ENCODE results near the gene PADI6.

Gene PADI6

DNA sequence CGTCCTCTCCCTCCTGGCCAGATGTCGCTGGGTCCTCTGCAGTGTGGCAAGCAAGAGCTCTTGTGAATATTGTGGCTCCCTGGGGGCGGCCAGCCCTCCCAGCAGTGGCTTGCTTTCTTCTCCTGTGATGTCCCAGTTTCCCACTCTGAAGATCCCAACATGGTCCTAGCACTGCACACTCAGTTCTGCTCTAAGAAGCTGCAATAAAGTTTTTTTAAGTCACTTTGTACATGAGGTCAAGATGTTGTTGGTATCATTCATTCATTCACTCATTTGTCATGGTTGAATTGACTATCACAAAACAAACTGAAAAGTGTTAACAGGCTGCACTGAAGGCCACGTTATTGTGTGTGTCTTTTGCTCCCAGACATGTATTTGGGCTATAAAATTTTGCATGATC lies 8.2 kb upstream of the PADI6 start:
- TF ChIP-seq, protein P1, sequence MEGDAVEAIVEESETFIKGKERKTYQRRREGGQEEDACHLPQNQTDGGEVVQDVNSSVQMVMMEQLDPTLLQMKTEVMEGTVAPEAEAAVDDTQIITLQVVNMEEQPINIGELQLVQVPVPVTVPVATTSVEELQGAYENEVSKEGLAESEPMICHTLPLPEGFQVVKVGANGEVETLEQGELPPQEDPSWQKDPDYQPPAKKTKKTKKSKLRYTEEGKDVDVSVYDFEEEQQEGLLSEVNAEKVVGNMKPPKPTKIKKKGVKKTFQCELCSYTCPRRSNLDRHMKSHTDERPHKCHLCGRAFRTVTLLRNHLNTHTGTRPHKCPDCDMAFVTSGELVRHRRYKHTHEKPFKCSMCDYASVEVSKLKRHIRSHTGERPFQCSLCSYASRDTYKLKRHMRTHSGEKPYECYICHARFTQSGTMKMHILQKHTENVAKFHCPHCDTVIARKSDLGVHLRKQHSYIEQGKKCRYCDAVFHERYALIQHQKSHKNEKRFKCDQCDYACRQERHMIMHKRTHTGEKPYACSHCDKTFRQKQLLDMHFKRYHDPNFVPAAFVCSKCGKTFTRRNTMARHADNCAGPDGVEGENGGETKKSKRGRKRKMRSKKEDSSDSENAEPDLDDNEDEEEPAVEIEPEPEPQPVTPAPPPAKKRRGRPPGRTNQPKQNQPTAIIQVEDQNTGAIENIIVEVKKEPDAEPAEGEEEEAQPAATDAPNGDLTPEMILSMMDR (IDR thresholded peaks at IDR 0.05; ENCODE audit: low read depth, low read length, missing control alignments): no peak
- no peak overlapping the region for H3K4me3 ChIP-seq (ENCODE audit: low read depth, low read length)
- DNase-seq (ENCODE audit: low read depth): no peak

GRCh38 chr1:17365293-17365692 lies 6.7 kb upstream of the PADI6 start:
- H3K4me3 ChIP-seq (ENCODE audit: low read depth, low read length): no peak overlapping the region
- TF ChIP-seq, protein P1 (IDR thresholded peaks at IDR 0.05; ENCODE audit: low read depth, low read length, missing control alignments): no peak
- no peak for DNase-seq (ENCODE audit: low read depth)

DNA sequence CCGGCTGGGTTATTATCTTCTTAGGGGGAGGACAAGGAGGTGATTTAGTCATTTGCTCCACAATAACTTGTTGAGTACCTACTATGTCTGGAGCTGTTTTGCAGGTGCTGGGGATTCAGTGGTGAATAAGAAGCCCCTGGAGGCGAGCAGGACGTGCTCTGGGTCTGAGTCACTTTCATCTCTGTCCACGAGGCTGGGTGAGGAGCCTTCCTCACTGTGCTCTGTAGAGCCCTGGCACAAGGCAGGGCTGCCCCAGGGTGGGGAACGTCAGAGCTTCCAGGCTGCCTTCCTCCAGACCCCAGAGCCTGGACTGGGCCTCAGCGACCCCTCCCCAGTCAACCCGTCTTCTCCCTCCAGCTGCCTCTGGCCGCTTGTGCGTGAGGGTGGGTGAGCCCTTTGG lies 2.5 kb upstream of the PADI6 start:
- H3K4me3 ChIP-seq (ENCODE audit: low read depth, low read length): no peak overlapping the region
- TF ChIP-seq, protein P1 (IDR thresholded peaks at IDR 0.05; ENCODE audit: low read depth, low read length, missing control alignments): no peak
- DNase-seq (ENCODE audit: low read depth): no peak

GRCh38 chr1:17370618-17371017 lies 1.4 kb upstream of the PADI6 start:
- no peak overlapping the region for H3K4me3 ChIP-seq (ENCODE audit: low read depth, low read length)
- no peak for DNase-seq (ENCODE audit: low read depth)
- TF ChIP-seq, protein P1 (IDR thresholded peaks at IDR 0.05; ENCODE audit: low read depth, low read length, missing control alignments): peak; percentile 43

GRCh38 chr1:17372955-17373354 lies 959 bp downstream of the PADI6 start:
- no peak for DNase-seq (ENCODE audit: low read depth)
- H3K4me3 ChIP-seq (ENCODE audit: low read depth, low read length): no peak overlapping the region
- TF ChIP-seq, protein P1 (IDR thresholded peaks at IDR 0.05; ENCODE audit: low read depth, low read length, missing control alignments): no peak

- no peak for DNase-seq (ENCODE audit: low read depth)
- H3K4me3 ChIP-seq (ENCODE audit: low read depth, low read length): no peak overlapping the region
- TF ChIP-seq, protein P1 (IDR thresholded peaks at IDR 0.05; ENCODE audit: low read depth, low read length, missing control alignments): no peak
Observed at GRCh38 chr1:17375651-17376050, 3.7 kb downstream of the PADI6 start.

DNA sequence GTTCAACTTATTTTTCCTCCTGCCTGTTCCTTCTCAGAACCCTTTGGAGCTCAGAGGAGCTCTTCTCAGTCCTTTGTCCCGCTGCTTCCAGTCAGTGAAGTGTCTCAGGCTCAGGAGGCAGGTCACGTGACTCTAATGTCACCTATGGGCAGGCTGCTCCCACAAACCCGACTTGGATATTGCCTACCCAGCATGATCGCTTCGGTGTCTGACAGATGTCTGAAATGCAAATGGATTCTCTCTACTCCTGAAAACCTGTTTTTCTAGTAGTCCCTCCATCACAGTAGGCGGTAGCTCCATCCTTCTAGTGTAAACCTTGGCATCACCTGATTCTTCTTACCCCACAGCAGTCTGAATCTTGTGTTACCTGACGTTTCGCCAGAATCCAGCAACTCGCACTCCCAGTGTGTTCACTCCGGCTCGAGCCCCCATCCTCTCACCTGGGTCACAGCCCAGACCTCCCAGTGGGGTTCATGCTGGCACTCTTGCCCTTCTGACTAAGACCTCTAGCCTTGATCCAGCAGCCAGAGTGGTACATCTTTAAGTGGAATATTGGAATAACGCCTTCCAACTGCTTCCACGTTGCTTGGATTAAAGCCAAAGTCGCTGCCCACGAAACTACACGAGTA lies 5.4 kb downstream of the PADI6 start:
- H3K4me3 ChIP-seq (ENCODE audit: low read depth, low read length): no peak overlapping the region
- TF ChIP-seq, protein P1 (IDR thresholded peaks at IDR 0.05; ENCODE audit: low read depth, low read length, missing control alignments): no peak
- DNase-seq (ENCODE audit: low read depth): no peak

Data from GM12864 (cell line).